Adrenal gland (tissue), 5 donors: Measurements from ENCODE around the gene FGD6.

Source experiments
- CTCF ChIP-seq, 6 experiments: fragments of 450-650 bp in 4 of 6; fragments of 200-600 bp in 2 of 6; sonication (generic) in 1 of 6; IDR thresholded peaks; 1 replicate in 5 of 6; 2 replicates in 1 of 6; pipeline versions ENCODE4 v1.5.1 to v1.8.0; 2016 to 2021; ENCODE audit warnings: antibody characterized with exemption in 6 of 6, mild to moderate bottlenecking in 2 of 6, moderate library complexity in 1 of 6
- POLR2A ChIP-seq, 2 donors: fragments of 450-650 bp; IDR thresholded peaks; one replicate each; pipeline ENCODE4 v1.6.1; 2017; ENCODE audit warnings: antibody characterized with exemption in 2 of 2, mild to moderate bottlenecking in 2 of 2, moderate library complexity in 1 of 2
- donor health status: DM: no; HTN: no; CAD: no.

- TF ChIP-seq POLR2A (IDR thresholded peaks at IDR 0.05) (no peak), CTCF (IDR thresholded peaks at IDR 0.05) (no peak)
Observed at GRCh38 chr12:95193139-95193538, 24.1 kb downstream of the FGD6 start.
